ENCODE data around the gene KYNU. TPM values are rescaled to one million over a fixed set of nuclear protein-coding genes. Genes with fewer than 3 reads are reported as not detected.

Gene KYNU
- total RNA-seq, 5 donors from 2014 or later (not counting 1 experiment from before 2014, with no cell fraction given): 0.30 to 1.8 (median 0.77) TPM; not detected in 1

GRCh38 chr2:143078104-143078503 lies 200.6 kb downstream of the KYNU start:
- peaks cover 0 to 2% (median 0%) of the 10 kb centered on the region in 3 donors for H3K9me3 Mint-ChIP-seq
- H3K36me3 ChIP-seq (ENCODE audit: control insufficient read depth in 2 of 2, extremely low read depth in 1 of 2, insufficient read depth in 1 of 2, low read length in 1 of 2): no peaks in the 10 kb centered on the region
- H3K4me3 ChIP-seq (ENCODE audit: control insufficient read depth in 1 of 2, extremely low read depth in 1 of 2, low read length in 1 of 2): no peak overlapping the region
- H3K27me3 ChIP-seq (replicated peaks in 1 of 2; ENCODE audit: control insufficient read depth in 2 of 2, extremely low read depth in 1 of 2, insufficient read depth in 2 of 2, low read length in 1 of 2): no peaks in the 10 kb centered on the region
- no peak overlapping the region for H3K27ac Mint-ChIP-seq
- POLR2A ChIA-PET: interaction anchor here (0.6 kb wide), 3 partner anchors 23 to 614 kb away, joined by 3 to 4 read pairs (median 3); no protein-coding TSS in a partner anchor
- CTCF ChIA-PET: interaction anchor here (0.6 to 1.0 kb wide), 4 partner anchors 144 to 183 kb away, joined by 3 to 7 read pairs (median 4); no protein-coding TSS in a partner anchor
- H3K4me1 ChIP-seq (ENCODE audit: control insufficient read depth in 1 of 2, extremely low read depth in 1 of 2, insufficient read depth in 2 of 2, low read length in 2 of 2): no peaks in the 10 kb centered on the region
- peaks cover 4% of the 10 kb centered on the region for H3K36me3 Mint-ChIP-seq
- no peak overlapping the region for H3K4me3 Mint-ChIP-seq
- no peak overlapping the region for H3K27ac ChIP-seq (ENCODE audit: low read length)
- H3K4me1 Mint-ChIP-seq: no peaks in the 10 kb centered on the region
- H3K27me3 Mint-ChIP-seq: no peaks in the 10 kb centered on the region
- ATAC-seq (replicated peaks in 1 of 4) (no peak), DNase-seq (no peak)
- no peaks in the 10 kb centered on the region for H3K9me3 ChIP-seq

- ATAC-seq (replicated peaks in 1 of 4): no peak
- WGBS (ENCODE audit: insufficient coverage): 100% methylated on average over 1 of the region's 1 CpG
- POLR2A ChIA-PET: no interaction called here
These were observed 204.2 kb downstream of the KYNU start for GRCh38 chr2:143081616-143082015.

GRCh38 chr2:143083636-143084035 lies 206.2 kb downstream of the KYNU start:
- Histone ChIP-seq H3K36me3 (ENCODE audit: control insufficient read depth in 2 of 2, extremely low read depth in 1 of 2, insufficient read depth in 1 of 2, low read length in 1 of 2) (no peaks in the 10 kb centered on the region), H3K27me3 (replicated peaks in 1 of 2; ENCODE audit: control insufficient read depth in 2 of 2, extremely low read depth in 1 of 2, insufficient read depth in 2 of 2, low read length in 1 of 2) (no peaks in the 10 kb centered on the region), H3K4me1 (ENCODE audit: control insufficient read depth in 1 of 2, extremely low read depth in 1 of 2, insufficient read depth in 2 of 2, low read length in 2 of 2) (no peaks in the 10 kb centered on the region), H3K27ac (ENCODE audit: low read length) (no peak overlapping the region), H3K9me3 (no peaks in the 10 kb centered on the region), H3K4me3 (ENCODE audit: control insufficient read depth in 1 of 2, extremely low read depth in 1 of 2, low read length in 1 of 2) (no peak overlapping the region)
- Mint-ChIP-seq H3K36me3 (no peaks in the 10 kb centered on the region), H3K9me3 (no peaks in the 10 kb centered on the region), H3K4me1 (peaks cover 4 to 25% (median 18%) of the 10 kb centered on the region in 3 donors), H3K27me3 (no peaks in the 10 kb centered on the region), H3K27ac (peak overlapping the region in 1 of 2 donors; percentile 25), H3K4me3 (peak overlapping the region in 1 of 3 donors; percentile 10)
- WGBS (ENCODE audit: insufficient coverage): no CpG with 5 or more reads among the region's 2 CpGs
- POLR2A ChIA-PET: interaction anchor here in 1 of 2 donors (0.7 kb wide), 2 partner anchors 205 to 1104 kb away, joined by 4 to 5 read pairs; no protein-coding TSS in a partner anchor
- ATAC-seq (replicated peaks in 1 of 4): peak in 3 of 4 experiments; percentile 37 to 66 (median 51)
- CTCF ChIA-PET: interaction anchor here (0.7 kb wide), 3 partner anchors 22 to 196 kb away, joined by 3 to 6 read pairs (median 4); no protein-coding TSS in a partner anchor
- DNase-seq: peak in 1 of 35 experiments; percentile 27

More at GRCh38 chr2:143081616-143082015, 204.2 kb downstream of the KYNU start:
- H3K27ac Mint-ChIP-seq: no peak overlapping the region
- DNase-seq: no peak
- H3K4me3 Mint-ChIP-seq: no peak overlapping the region
- no peak overlapping the region for H3K27ac ChIP-seq (ENCODE audit: low read length)
- no peaks in the 10 kb centered on the region for H3K27me3 ChIP-seq (replicated peaks in 1 of 2; ENCODE audit: control insufficient read depth in 2 of 2, extremely low read depth in 1 of 2, insufficient read depth in 2 of 2, low read length in 1 of 2)
- no peaks in the 10 kb centered on the region for H3K36me3 Mint-ChIP-seq
- no peaks in the 10 kb centered on the region for H3K9me3 ChIP-seq
- H3K4me3 ChIP-seq (ENCODE audit: control insufficient read depth in 1 of 2, extremely low read depth in 1 of 2, low read length in 1 of 2): no peak overlapping the region
- CTCF ChIA-PET: no interaction called here
- H3K9me3 Mint-ChIP-seq: no peaks in the 10 kb centered on the region
- H3K4me1 Mint-ChIP-seq: peaks cover 4 to 25% (median 18%) of the 10 kb centered on the region in 3 donors
- no peaks in the 10 kb centered on the region for H3K36me3 ChIP-seq (ENCODE audit: control insufficient read depth in 2 of 2, extremely low read depth in 1 of 2, insufficient read depth in 1 of 2, low read length in 1 of 2)
- H3K4me1 ChIP-seq (ENCODE audit: control insufficient read depth in 1 of 2, extremely low read depth in 1 of 2, insufficient read depth in 2 of 2, low read length in 2 of 2): no peaks in the 10 kb centered on the region
- H3K27me3 Mint-ChIP-seq: no peaks in the 10 kb centered on the region

GRCh38 chr2:143084462-143084861 lies 207.0 kb downstream of the KYNU start:
- ATAC-seq (replicated peaks in 1 of 4): no peak
- no peak overlapping the region for H3K4me3 Mint-ChIP-seq

GRCh38 chr2:143085125-143085784 lies 207.8 kb downstream of the KYNU start:
- ChIA-PET CTCF (interaction anchor here in 1 of 2 donors (0.6 kb wide), 1 partner anchor 38 kb away, joined by 4 read pairs; no protein-coding TSS in a partner anchor), POLR2A (interaction anchor here in 1 of 2 donors (0.7 kb wide), 1 partner anchor 540 kb away, joined by 4 read pairs; no protein-coding TSS in a partner anchor)
- Histone ChIP-seq H3K36me3 (ENCODE audit: control insufficient read depth in 2 of 2, extremely low read depth in 1 of 2, insufficient read depth in 1 of 2, low read length in 1 of 2) (no peaks in the 10 kb centered on the region), H3K4me1 (ENCODE audit: control insufficient read depth in 1 of 2, extremely low read depth in 1 of 2, insufficient read depth in 2 of 2, low read length in 2 of 2) (no peaks in the 10 kb centered on the region), H3K27ac (ENCODE audit: low read length) (no peak overlapping the region), H3K27me3 (replicated peaks in 1 of 2; ENCODE audit: control insufficient read depth in 2 of 2, extremely low read depth in 1 of 2, insufficient read depth in 2 of 2, low read length in 1 of 2) (no peaks in the 10 kb centered on the region), H3K9me3 (no peaks in the 10 kb centered on the region), H3K4me3 (ENCODE audit: control insufficient read depth in 1 of 2, extremely low read depth in 1 of 2, low read length in 1 of 2) (no peak overlapping the region)
- WGBS (ENCODE audit: insufficient coverage): no CpG with 5 or more reads among the region's 1 CpG
- H3K36me3 Mint-ChIP-seq: no peaks in the 10 kb centered on the region
- ATAC-seq (replicated peaks in 1 of 4) (no peak), DNase-seq (no peak)
- H3K4me1 Mint-ChIP-seq: peaks cover 4 to 25% (median 18%) of the 10 kb centered on the region in 3 donors
- H3K9me3 Mint-ChIP-seq: no peaks in the 10 kb centered on the region
- no peak overlapping the region for H3K4me3 Mint-ChIP-seq
- H3K27ac Mint-ChIP-seq: peak overlapping the region in 1 of 2 donors; percentile 43
- H3K27me3 Mint-ChIP-seq: no peaks in the 10 kb centered on the region

More at GRCh38 chr2:143084462-143084861, 207.0 kb downstream of the KYNU start:
- Histone ChIP-seq H3K27me3 (replicated peaks in 1 of 2; ENCODE audit: control insufficient read depth in 2 of 2, extremely low read depth in 1 of 2, insufficient read depth in 2 of 2, low read length in 1 of 2) (no peaks in the 10 kb centered on the region), H3K4me1 (ENCODE audit: control insufficient read depth in 1 of 2, extremely low read depth in 1 of 2, insufficient read depth in 2 of 2, low read length in 2 of 2) (no peaks in the 10 kb centered on the region), H3K9me3 (no peaks in the 10 kb centered on the region), H3K4me3 (ENCODE audit: control insufficient read depth in 1 of 2, extremely low read depth in 1 of 2, low read length in 1 of 2) (no peak overlapping the region), H3K36me3 (ENCODE audit: control insufficient read depth in 2 of 2, extremely low read depth in 1 of 2, insufficient read depth in 1 of 2, low read length in 1 of 2) (no peaks in the 10 kb centered on the region), H3K27ac (ENCODE audit: low read length) (no peak overlapping the region)
- peaks cover 4 to 25% (median 18%) of the 10 kb centered on the region in 3 donors for H3K4me1 Mint-ChIP-seq
- ChIA-PET CTCF (no interaction called here), POLR2A (interaction anchor here in 1 of 2 donors (0.7 kb wide), 1 partner anchor 540 kb away, joined by 4 read pairs; no protein-coding TSS in a partner anchor)
- H3K27me3 Mint-ChIP-seq: no peaks in the 10 kb centered on the region
- no peak overlapping the region for H3K27ac Mint-ChIP-seq
- WGBS (ENCODE audit: insufficient coverage): 83% methylated on average over 2 of the region's 2 CpGs
- no peaks in the 10 kb centered on the region for H3K36me3 Mint-ChIP-seq
- DNase-seq: no peak
- no peaks in the 10 kb centered on the region for H3K9me3 Mint-ChIP-seq

GRCh38 chr2:143087033-143087432 lies 209.6 kb downstream of the KYNU start:
- ATAC-seq (replicated peaks in 1 of 4) (no peak), DNase-seq (no peak)
- Mint-ChIP-seq H3K9me3 (no peaks in the 10 kb centered on the region), H3K4me1 (peaks cover 4 to 25% (median 18%) of the 10 kb centered on the region in 3 donors), H3K27ac (no peak overlapping the region), H3K27me3 (no peaks in the 10 kb centered on the region), H3K4me3 (no peak overlapping the region), H3K36me3 (no peaks in the 10 kb centered on the region)
- H3K4me1 ChIP-seq (ENCODE audit: control insufficient read depth in 1 of 2, extremely low read depth in 1 of 2, insufficient read depth in 2 of 2, low read length in 2 of 2): no peaks in the 10 kb centered on the region
- POLR2A ChIA-PET: no interaction called here
- H3K27ac ChIP-seq (ENCODE audit: low read length): no peak overlapping the region
- no peak overlapping the region for H3K4me3 ChIP-seq (ENCODE audit: control insufficient read depth in 1 of 2, extremely low read depth in 1 of 2, low read length in 1 of 2)
- WGBS (ENCODE audit: insufficient coverage): no CpG with 5 or more reads among the region's 1 CpG
- H3K36me3 ChIP-seq (ENCODE audit: control insufficient read depth in 2 of 2, extremely low read depth in 1 of 2, insufficient read depth in 1 of 2, low read length in 1 of 2): no peaks in the 10 kb centered on the region
- no peaks in the 10 kb centered on the region for H3K27me3 ChIP-seq (replicated peaks in 1 of 2; ENCODE audit: control insufficient read depth in 2 of 2, extremely low read depth in 1 of 2, insufficient read depth in 2 of 2, low read length in 1 of 2)
- CTCF ChIA-PET: interaction anchor here (0.6 to 1.1 kb wide), 3 partner anchors 16 to 171 kb away, joined by 3 to 5 read pairs (median 3); no protein-coding TSS in a partner anchor
- no peaks in the 10 kb centered on the region for H3K9me3 ChIP-seq

All from T-cell (primary cell).